Activated T-cell treated with anti-CD3 and anti-CD28 coated beads, Interleukin-2, amount 50 U/mL, for 4 hours (primary cell): Measurements from ENCODE around the gene CRIP1. TPM values are rescaled to one million over a fixed set of nuclear protein-coding genes. Genes with fewer than 3 reads are reported as not detected.
A peak's percentile ranks its signal among the peaks of the same experiment; 100 is the strongest.

ENCODE experiments used
- ATAC-seq, 2 donors: fragments of 200-7000 bp; cut with Tn5 transposase; one replicate each; pipeline ENCODE4 v1.10.0; 2021
- DNase-seq: peaks from one replicate; pipeline ENCODE4 v3.0.0-alpha.2; 2020
- H3K27me3 Mint-ChIP-seq: one replicate; pipeline ENCODE4 v1.8.0; 2021; ENCODE audit warnings: low read depth, mixed read lengths
- H3K36me3 Mint-ChIP-seq: one replicate; pipeline ENCODE4 v1.8.0; 2022; ENCODE audit warnings: mixed read lengths; ENCODE audit not compliant: insufficient read depth
- H3K4me1 Mint-ChIP-seq: one replicate; pipeline ENCODE4 v1.8.0; 2021; ENCODE audit warnings: low read depth, mixed read lengths
- H3K4me3 Mint-ChIP-seq: one replicate; pipeline ENCODE4 v1.8.0; 2021; ENCODE audit warnings: mild to moderate bottlenecking, moderate library complexity, mixed read lengths
- H3K9me3 Mint-ChIP-seq: one replicate; pipeline ENCODE4 v1.8.0; 2021; ENCODE audit warnings: mixed read lengths
- total RNA-seq, 3 donors: library from RNA; stranded (reverse); gene quantifications; one replicate each; pipeline ENCODE4 v1.2.1, GENCODE V29; 2021

CRIP1 gene
- total RNA-seq, 3 donors from 2014 or later = 24.9 to 43.9 (median 33.5) TPM

GRCh38 chr14:105471823-105472485 is 14.7 kb upstream of the CRIP1 start:
- Mint-ChIP-seq H3K4me3 (no peak overlapping the region), H3K4me1 (peaks cover 10% of the 10 kb centered on the region), H3K9me3 (no peaks in the 10 kb centered on the region), H3K27me3 (no peaks in the 10 kb centered on the region), H3K36me3 (no peaks in the 10 kb centered on the region)
- DNase-seq (no peak), ATAC-seq (no peak)

- Mint-ChIP-seq H3K27me3 (no peaks in the 10 kb centered on the region), H3K36me3 (no peaks in the 10 kb centered on the region), H3K4me1 (peaks cover 15% of the 10 kb centered on the region), H3K9me3 (no peaks in the 10 kb centered on the region), H3K4me3 (no peak overlapping the region)
- no peak for DNase-seq
- no peak for ATAC-seq
These were observed 14.1 kb upstream of the CRIP1 start for GRCh38 chr14:105472486-105472991.

- ATAC-seq (no peak), DNase-seq (no peak)
- no peaks in the 10 kb centered on the region for H3K36me3 Mint-ChIP-seq
- H3K9me3 Mint-ChIP-seq = no peaks in the 10 kb centered on the region
- H3K4me1 Mint-ChIP-seq = peaks cover 15% of the 10 kb centered on the region
- H3K27me3 Mint-ChIP-seq = no peaks in the 10 kb centered on the region
- no peak overlapping the region for H3K4me3 Mint-ChIP-seq
These were observed 13.5 kb upstream of the CRIP1 start for GRCh38 chr14:105473033-105473676.

- peak; percentile 58 for DNase-seq
These were observed 12.8 kb upstream of the CRIP1 start for GRCh38 chr14:105473677-105474482.

GRCh38 chr14:105474483-105475268 is 12.0 kb upstream of the CRIP1 start, which contains the start of gene CRIP2:
TSS of gene CRIP2 (plus strand) at chr14:105474821. CDS start at chr14:105474863, 42 bp downstream.
- H3K36me3 Mint-ChIP-seq = no peaks in the 10 kb centered on the region
- DNase-seq = no peak
- peak within 1 kb of the TSS; percentile 68 for H3K4me3 Mint-ChIP-seq

More at GRCh38 chr14:105473677-105474482, 12.8 kb upstream of the CRIP1 start:
- Mint-ChIP-seq H3K36me3 (no peaks in the 10 kb centered on the region), H3K4me3 (peak overlapping the region; percentile 68), H3K4me1 (peaks cover 15% of the 10 kb centered on the region), H3K27me3 (no peaks in the 10 kb centered on the region), H3K9me3 (no peaks in the 10 kb centered on the region)
- peak; percentile 65 to 72 for ATAC-seq

GRCh38 chr14:105475269-105476096 is 11.2 kb upstream of the CRIP1 start:
- Mint-ChIP-seq H3K36me3 (no peaks in the 10 kb centered on the region), H3K27me3 (no peaks in the 10 kb centered on the region), H3K4me1 (peaks cover 22% of the 10 kb centered on the region), H3K4me3 (peak overlapping the region; percentile 59), H3K9me3 (no peaks in the 10 kb centered on the region)
- DNase-seq (no peak), ATAC-seq (no peak)

More at GRCh38 chr14:105474483-105475268, 12.0 kb upstream of the CRIP1 start, which contains the start of gene CRIP2:
- Mint-ChIP-seq H3K27me3 (no peaks in the 10 kb centered on the region), H3K4me1 (peaks cover 16% of the 10 kb centered on the region), H3K9me3 (no peaks in the 10 kb centered on the region)
- ATAC-seq = peak; percentile 55 to 58

- no peak for ATAC-seq
- Mint-ChIP-seq H3K9me3 (no peaks in the 10 kb centered on the region), H3K27me3 (no peaks in the 10 kb centered on the region), H3K4me1 (peaks cover 30% of the 10 kb centered on the region), H3K4me3 (no peak overlapping the region), H3K36me3 (no peaks in the 10 kb centered on the region)
- DNase-seq = no peak
These were observed 10.4 kb upstream of the CRIP1 start for GRCh38 chr14:105476097-105476830.

GRCh38 chr14:105476831-105477659 is 9.6 kb upstream of the CRIP1 start:
- Mint-ChIP-seq H3K27me3 (no peaks in the 10 kb centered on the region), H3K4me3 (peak overlapping the region; percentile 38), H3K36me3 (no peaks in the 10 kb centered on the region), H3K4me1 (peaks cover 36% of the 10 kb centered on the region), H3K9me3 (no peaks in the 10 kb centered on the region)
- ATAC-seq (no peak), DNase-seq (no peak)

GRCh38 chr14:105477660-105478397 is 8.9 kb upstream of the CRIP1 start:
- ATAC-seq (no peak), DNase-seq (peak; percentile 41)
- no peaks in the 10 kb centered on the region for H3K36me3 Mint-ChIP-seq
- no peaks in the 10 kb centered on the region for H3K9me3 Mint-ChIP-seq
- H3K4me1 Mint-ChIP-seq = peaks cover 44% of the 10 kb centered on the region
- no peaks in the 10 kb centered on the region for H3K27me3 Mint-ChIP-seq
- no peak overlapping the region for H3K4me3 Mint-ChIP-seq

- DNase-seq (no peak), ATAC-seq (no peak)
- H3K27me3 Mint-ChIP-seq = no peaks in the 10 kb centered on the region
- peaks cover 47% of the 10 kb centered on the region for H3K4me1 Mint-ChIP-seq
- H3K36me3 Mint-ChIP-seq = no peaks in the 10 kb centered on the region
- no peak overlapping the region for H3K4me3 Mint-ChIP-seq
- H3K9me3 Mint-ChIP-seq = no peaks in the 10 kb centered on the region
These were observed 8.1 kb upstream of the CRIP1 start for GRCh38 chr14:105478398-105479251.
